Spleen (tissue), 7 donors: ENCODE data around the gene RAB6A.

Experiments
- POLR2A ChIP-seq, 3 donors: fragments of 450-650 bp; IDR thresholded peaks; one replicate each; pipeline ENCODE4 v1.5.1; 2017; ENCODE audit warnings: antibody characterized with exemption in 3 of 3, mild to moderate bottlenecking in 1 of 3
- TF ChIP-seq, protein P1 (sequence below), 11 experiments: fragments of 200-600 bp in 7 of 11; fragments of 450-650 bp in 4 of 11; sonication (generic) in 4 of 11; IDR thresholded peaks in 8 of 11; conservative IDR thresholded peaks in 3 of 11; 1 replicate in 7 of 11; 2 replicates in 4 of 11; pipeline versions ENCODE4 v1.4.0 to v1.8.0; 2016 to 2021; ENCODE audit warnings: antibody characterized with exemption in 11 of 11, inconsistent platforms in 4 of 11, mild to moderate bottlenecking in 1 of 11
- donor health status: DM: no; HTN: no; CAD: no; lungs with moderate emphysema.
- donor health status: DM: no; HTN: no; CAD: no.
- donor health status: DM: no; HTN: no; CAD: no.

DNA sequence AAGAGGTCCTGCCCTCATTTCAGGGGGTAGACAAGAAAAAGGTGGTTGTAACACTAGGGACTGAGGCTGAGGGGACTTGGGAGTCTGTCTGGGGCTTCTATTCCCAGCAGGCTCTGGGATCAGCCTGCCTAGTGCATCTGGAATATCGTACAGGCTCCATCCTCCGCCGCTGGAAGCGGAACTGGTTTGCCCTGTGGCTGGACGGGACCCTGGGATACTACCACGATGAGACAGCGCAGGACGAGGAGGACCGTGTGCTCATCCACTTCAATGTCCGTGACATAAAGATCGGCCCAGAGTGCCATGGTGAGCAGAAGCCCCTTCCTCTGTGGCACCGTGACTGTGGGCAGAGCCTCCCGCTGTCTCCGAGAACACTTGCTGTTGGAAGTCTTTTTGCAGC is 110.5 kb downstream of the RAB6A start:
- TF ChIP-seq, protein P1, sequence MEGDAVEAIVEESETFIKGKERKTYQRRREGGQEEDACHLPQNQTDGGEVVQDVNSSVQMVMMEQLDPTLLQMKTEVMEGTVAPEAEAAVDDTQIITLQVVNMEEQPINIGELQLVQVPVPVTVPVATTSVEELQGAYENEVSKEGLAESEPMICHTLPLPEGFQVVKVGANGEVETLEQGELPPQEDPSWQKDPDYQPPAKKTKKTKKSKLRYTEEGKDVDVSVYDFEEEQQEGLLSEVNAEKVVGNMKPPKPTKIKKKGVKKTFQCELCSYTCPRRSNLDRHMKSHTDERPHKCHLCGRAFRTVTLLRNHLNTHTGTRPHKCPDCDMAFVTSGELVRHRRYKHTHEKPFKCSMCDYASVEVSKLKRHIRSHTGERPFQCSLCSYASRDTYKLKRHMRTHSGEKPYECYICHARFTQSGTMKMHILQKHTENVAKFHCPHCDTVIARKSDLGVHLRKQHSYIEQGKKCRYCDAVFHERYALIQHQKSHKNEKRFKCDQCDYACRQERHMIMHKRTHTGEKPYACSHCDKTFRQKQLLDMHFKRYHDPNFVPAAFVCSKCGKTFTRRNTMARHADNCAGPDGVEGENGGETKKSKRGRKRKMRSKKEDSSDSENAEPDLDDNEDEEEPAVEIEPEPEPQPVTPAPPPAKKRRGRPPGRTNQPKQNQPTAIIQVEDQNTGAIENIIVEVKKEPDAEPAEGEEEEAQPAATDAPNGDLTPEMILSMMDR (IDR thresholded peaks at IDR 0.05 in 8 of 11, conservative IDR thresholded peaks at IDR 0.05 in 3 of 11): no peak
- no peak for TF ChIP-seq POLR2A (IDR thresholded peaks at IDR 0.05)
